ENCODE data around the gene CACNG4.

CACNG4 gene

DNA sequence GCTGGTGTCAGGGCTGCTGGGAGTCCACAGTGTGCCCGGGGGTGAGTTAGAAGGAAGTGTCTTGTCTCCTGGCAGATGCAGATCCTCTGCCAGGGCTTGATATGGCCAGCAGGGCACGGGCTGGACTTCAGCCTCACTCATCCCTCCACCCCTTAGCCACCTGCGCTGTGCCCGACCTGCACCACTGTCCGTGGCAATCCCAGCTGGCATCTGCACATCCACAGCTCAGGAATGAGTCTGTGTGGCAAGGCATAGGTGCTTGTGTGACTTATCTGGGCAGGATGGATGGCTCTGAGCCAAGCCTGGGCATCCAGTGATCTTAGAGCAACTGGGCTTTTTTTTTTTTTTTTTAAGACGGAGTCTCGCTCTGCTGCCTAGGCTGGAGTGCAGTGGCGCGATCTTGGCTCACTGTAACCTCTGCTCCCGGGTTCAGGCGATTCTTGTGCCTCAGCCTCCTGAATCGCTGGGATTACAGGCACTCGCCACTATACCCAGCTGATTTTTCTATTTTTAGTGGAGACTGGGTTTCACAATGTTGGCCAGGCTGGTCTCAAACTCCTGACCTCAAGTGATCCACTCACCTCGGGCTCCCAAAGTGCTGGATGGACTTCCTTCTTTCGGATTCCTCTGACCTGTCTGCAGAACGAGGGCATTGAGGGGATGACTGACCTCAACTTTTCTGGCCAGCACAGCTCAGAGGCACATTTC lies 57.4 kb downstream of the CACNG4 start:
- DNase-seq, result no peak
- Histone ChIP-seq H3K4me3 (ENCODE audit: low read depth, low read length) (no peak overlapping the region), H3K27me3 (no peaks in the 10 kb centered on the region), H3K36me3 (peaks cover 10% of the 10 kb centered on the region), H3K9me3 (no peaks in the 10 kb centered on the region), H3K4me1 (peaks cover 44% of the 10 kb centered on the region)
- no peak for TF ChIP-seq CTCF (IDR thresholded peaks at IDR 0.05; ENCODE audit: low read depth, low read length)

GRCh38 chr17:67022451-67022810 lies 57.9 kb downstream of the CACNG4 start:
- Histone ChIP-seq H3K4me1 (peaks cover 40% of the 10 kb centered on the region), H3K36me3 (peaks cover 10% of the 10 kb centered on the region), H3K9me3 (no peaks in the 10 kb centered on the region), H3K4me3 (ENCODE audit: low read depth, low read length) (no peak overlapping the region), H3K27me3 (no peaks in the 10 kb centered on the region)
- DNase-seq, result no peak
- TF ChIP-seq CTCF (IDR thresholded peaks at IDR 0.05; ENCODE audit: low read depth, low read length), result no peak

DNA sequence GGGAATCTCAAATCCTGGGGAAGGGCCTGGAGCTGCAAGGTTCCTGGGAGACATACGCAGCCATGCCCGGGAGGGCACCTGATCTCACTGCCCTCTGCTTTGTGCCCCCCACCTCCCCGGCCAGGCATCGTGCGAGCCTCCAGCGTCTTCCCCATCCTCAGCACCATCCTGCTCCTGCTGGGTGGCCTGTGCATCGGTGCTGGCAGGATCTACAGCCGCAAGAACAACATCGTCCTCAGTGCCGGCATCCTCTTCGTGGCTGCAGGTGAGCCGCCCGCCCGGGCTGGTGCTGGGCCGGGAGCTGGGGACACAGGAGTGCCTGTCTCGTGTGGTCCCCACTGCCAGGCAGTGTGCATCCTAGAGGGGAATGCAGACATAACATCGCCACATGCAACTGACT lies 60.2 kb downstream of the CACNG4 start:
- H3K4me1 ChIP-seq, result peaks cover 18% of the 10 kb centered on the region
- no peak overlapping the region for H3K4me3 ChIP-seq (ENCODE audit: low read depth, low read length)
- no peaks in the 10 kb centered on the region for H3K9me3 ChIP-seq
- peaks cover 10% of the 10 kb centered on the region for H3K36me3 ChIP-seq
- no peaks in the 10 kb centered on the region for H3K27me3 ChIP-seq
- TF ChIP-seq CTCF (IDR thresholded peaks at IDR 0.05; ENCODE audit: low read depth, low read length), result no peak
- no peak for DNase-seq

DNA sequence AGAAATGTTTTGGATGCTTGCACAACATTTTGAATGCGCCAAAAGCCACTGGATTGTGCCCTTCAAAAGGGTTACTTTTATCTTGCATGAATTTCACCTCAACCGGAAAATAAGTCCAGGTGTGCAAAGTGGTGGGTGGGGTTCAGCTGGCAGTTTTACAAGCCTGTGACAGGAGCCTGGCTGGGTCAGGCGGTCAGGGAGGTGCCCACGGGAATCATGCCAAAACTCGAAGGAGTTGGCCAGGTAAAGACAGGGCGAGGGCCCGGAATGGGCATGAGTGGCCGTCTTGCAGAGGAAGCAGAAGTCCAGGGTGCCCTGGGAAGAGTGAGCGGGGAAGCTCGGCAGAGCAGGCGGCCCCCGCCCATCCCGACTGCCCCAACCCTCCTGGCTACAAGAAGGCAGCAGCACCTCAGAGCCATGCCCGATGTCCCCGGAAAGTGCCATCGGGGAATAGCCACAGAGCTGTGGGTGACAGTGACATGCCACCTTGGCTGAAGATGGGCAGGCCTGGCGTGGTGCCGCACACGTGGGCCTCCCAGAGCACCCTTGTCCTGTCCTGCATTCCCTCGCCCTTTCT lies 60.8 kb downstream of the CACNG4 start:
- peaks cover 12% of the 10 kb centered on the region for H3K4me1 ChIP-seq

DNA sequence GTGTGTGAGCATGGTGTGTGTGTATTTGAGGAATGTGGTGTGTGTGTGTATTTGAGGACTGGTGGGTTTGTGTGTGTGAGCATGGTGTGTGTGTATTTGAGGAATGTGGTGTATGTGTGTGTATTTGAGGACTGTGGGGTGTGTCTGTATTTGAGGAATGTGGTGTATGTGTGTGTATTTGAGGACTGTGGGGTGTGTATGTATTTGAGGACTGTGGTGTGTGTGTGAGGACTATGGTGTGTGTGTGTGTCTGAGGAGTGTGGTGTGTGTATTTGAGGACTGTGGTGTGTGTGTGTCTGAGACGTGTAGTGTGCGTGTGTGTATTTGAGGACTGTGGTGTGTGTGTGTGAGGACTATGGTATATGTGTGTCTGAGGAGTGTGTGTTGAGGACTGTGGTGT lies 61.8 kb downstream of the CACNG4 start:
- peaks cover 9% of the 10 kb centered on the region for H3K36me3 ChIP-seq
- H3K9me3 ChIP-seq, result no peaks in the 10 kb centered on the region
- no peak overlapping the region for H3K4me3 ChIP-seq (ENCODE audit: low read depth, low read length)
- no peak for TF ChIP-seq CTCF (IDR thresholded peaks at IDR 0.05; ENCODE audit: low read depth, low read length)
- peaks cover 4% of the 10 kb centered on the region; the same call in 1 of the 2 replicates for H3K4me1 ChIP-seq
- DNase-seq, result no peak
- no peaks in the 10 kb centered on the region for H3K27me3 ChIP-seq

More for the DNA sequence above, 60.8 kb downstream of the CACNG4 start:
- no peak for TF ChIP-seq CTCF (IDR thresholded peaks at IDR 0.05; ENCODE audit: low read depth, low read length)
- Histone ChIP-seq H3K4me3 (ENCODE audit: low read depth, low read length) (no peak overlapping the region), H3K36me3 (peaks cover 10% of the 10 kb centered on the region), H3K9me3 (no peaks in the 10 kb centered on the region), H3K27me3 (no peaks in the 10 kb centered on the region)
- DNase-seq, result no peak

GRCh38 chr17:67027031-67027628 lies 62.6 kb downstream of the CACNG4 start:
- no peak for DNase-seq
- peaks cover 5% of the 10 kb centered on the region for H3K36me3 ChIP-seq
- no peak for TF ChIP-seq CTCF (IDR thresholded peaks at IDR 0.05; ENCODE audit: low read depth, low read length)
- no peaks in the 10 kb centered on the region for H3K27me3 ChIP-seq
- no peaks in the 10 kb centered on the region for H3K9me3 ChIP-seq
- no peak overlapping the region for H3K4me3 ChIP-seq (ENCODE audit: low read depth, low read length)
- H3K4me1 ChIP-seq, result no peaks in the 10 kb centered on the region

Measured in BE2C (cell line).